IMR-90 (cell line): ENCODE measurements around the gene ICAM4. TPM values are rescaled to one million over a fixed set of nuclear protein-coding genes. Genes with fewer than 3 reads are reported as not detected.

Experiments used
- ATAC-seq: fragments of 200-7000 bp; cut with Tn5 transposase; 2 replicates; pipeline ENCODE4 v1.9.1; 2020; ENCODE audit warnings: low read depth, mild to moderate bottlenecking, moderate library complexity
- BruUV-seq: library from RNA; stranded (reverse); fragments of 400-500 nt; replicated peaks from 2 replicates; lab custom pipeline; 2021; lab: Mats Ljungman, UMichigan
- CTCF ChIA-PET: fragments of 300-600 bp; formaldehyde crosslinking; extraction: SDS; loops from one replicate; lab custom pipeline; 2021; ENCODE audit warnings: antibody characterized with exemption; lab: Yijun Ruan, JAX
- POLR2A ChIA-PET: fragments of 300-600 bp; sonication (Branson Sonifier 250); formaldehyde crosslinking; loops from one replicate; lab custom pipeline; 2022; ENCODE audit warnings: antibody characterized with exemption; ENCODE audit not compliant: unreplicated experiment; lab: Charles Lee
- DNase-seq: peaks from one replicate; pipeline ENCODE4 v3.0.0; 2013
- H2AFZ ChIP-seq: replicated peaks from 2 replicates; pipeline ENCODE3; 2013; ENCODE audit warnings: low read length, mild to moderate bottlenecking; ENCODE audit not compliant: poor library complexity
- H2AK5ac ChIP-seq: 2 replicates; pipeline ENCODE4 v1.6.1; 2013; ENCODE audit warnings: low read depth, low read length, inconsistent platforms
- H2AK9ac ChIP-seq: replicated peaks from 2 replicates; pipeline ENCODE3; 2013; ENCODE audit warnings: mild to moderate bottlenecking, low read depth, low read length, moderate library complexity; ENCODE audit not compliant: poor library complexity
- H2BK120ac ChIP-seq: 2 replicates; pipeline ENCODE4 v1.6.1; 2013; ENCODE audit warnings: low read depth, low read length, inconsistent platforms
- H2BK15ac ChIP-seq: 3 replicates; pipeline ENCODE4 v1.6.1; 2013; ENCODE audit warnings: low read depth, low read length, inconsistent platforms
- H2BK20ac ChIP-seq: 2 replicates; pipeline ENCODE4 v1.6.1; 2013; ENCODE audit warnings: low read depth, mild to moderate bottlenecking, inconsistent platforms, low read length, moderate library complexity
- H2BK5ac ChIP-seq: 2 replicates; pipeline ENCODE4 v1.6.1; 2013; ENCODE audit warnings: mild to moderate bottlenecking, low read depth, low read length, inconsistent platforms; ENCODE audit not compliant: poor library complexity, severe bottlenecking
- H3K14ac ChIP-seq: replicated peaks from 2 replicates; pipeline ENCODE4 v1.6.1; 2013; ENCODE audit warnings: low read depth, low read length, inconsistent platforms
- H3K18ac ChIP-seq: 2 replicates; pipeline ENCODE4 v1.6.1; 2013; ENCODE audit warnings: low read depth, low read length, control low read depth
- H3K23ac ChIP-seq: 2 replicates; pipeline ENCODE4 v1.6.1; 2013; ENCODE audit warnings: low read depth, low read length, inconsistent platforms
- H3K27ac ChIP-seq: 2 replicates; pipeline ENCODE4 v1.5.1; 2013; ENCODE audit warnings: mild to moderate bottlenecking, control low read depth, low read length; ENCODE audit not compliant: insufficient read depth
- H3K27me3 ChIP-seq: 2 replicates; pipeline ENCODE4 v1.6.1; 2013; ENCODE audit warnings: low read length; ENCODE audit not compliant: control insufficient read depth, insufficient read depth
- H3K36me3 ChIP-seq: 2 replicates; pipeline ENCODE4 v1.6.1; 2013; ENCODE audit warnings: low read length, mixed read lengths; ENCODE audit not compliant: control insufficient read depth, insufficient read depth
- H3K4ac ChIP-seq: 2 replicates; pipeline ENCODE4 v1.6.1; 2013; ENCODE audit warnings: low read depth, low read length, inconsistent platforms
- H3K4me1 ChIP-seq: 2 replicates; pipeline ENCODE4 v1.6.1; 2013; ENCODE audit warnings: low read length, mixed read lengths; ENCODE audit not compliant: control insufficient read depth, insufficient read depth
- H3K4me2 ChIP-seq: 2 replicates; pipeline ENCODE4 v1.6.1; 2013; ENCODE audit warnings: low read depth, mild to moderate bottlenecking, control low read depth, low read length, moderate library complexity
- H3K4me3 ChIP-seq: 2 replicates; pipeline ENCODE4 v1.5.1; 2013; ENCODE audit warnings: low read depth, mild to moderate bottlenecking, control low read depth, low read length, moderate library complexity; ENCODE audit not compliant: insufficient read depth
- H3K56ac ChIP-seq: 2 replicates; pipeline ENCODE4 v1.6.1; 2013; ENCODE audit warnings: low read length, inconsistent platforms; ENCODE audit not compliant: insufficient read depth; ENCODE audit errors: extremely low read depth
- H3K79me1 ChIP-seq, 2 experiments: 2 replicates each; pipeline ENCODE4 v1.6.1; 2013; ENCODE audit warnings: low read length in 2 of 2, inconsistent platforms in 1 of 2, low read depth in 1 of 2
- H3K9ac ChIP-seq: 2 replicates; pipeline ENCODE4 v1.6.1; 2013; ENCODE audit warnings: low read depth, low read length, control low read depth
- H3K9me1 ChIP-seq: 2 replicates; pipeline ENCODE4 v1.6.1; 2013; ENCODE audit warnings: low read length, inconsistent platforms; ENCODE audit not compliant: insufficient read depth
- H3K9me3 ChIP-seq: 2 replicates; pipeline ENCODE4 v1.6.1; 2013; ENCODE audit warnings: low read length; ENCODE audit not compliant: control insufficient read depth, insufficient read depth
- H4K20me1 ChIP-seq: 2 replicates; pipeline ENCODE4 v1.6.1; 2013; ENCODE audit warnings: low read length, inconsistent platforms; ENCODE audit not compliant: insufficient read depth
- H4K5ac ChIP-seq: 2 replicates; pipeline ENCODE4 v1.6.1; 2013; ENCODE audit warnings: mild to moderate bottlenecking, low read depth, low read length, control low read depth
- H4K8ac ChIP-seq, 2 experiments: 2 replicates each; pipeline ENCODE4 v1.6.1; 2013; ENCODE audit warnings: low read depth in 2 of 2, low read length in 2 of 2, control low read depth in 1 of 2, inconsistent platforms in 1 of 2
- H4K91ac ChIP-seq: 2 replicates; pipeline ENCODE4 v1.6.1; 2013; ENCODE audit warnings: low read depth, low read length, inconsistent platforms; ENCODE audit not compliant: insufficient read depth
- CHD1 ChIP-seq: IDR thresholded peaks from 2 replicates; pipeline ENCODE4 v1.6.1; 2012; ENCODE audit warnings: low read depth, low read length, improper control_type of control experiment
- NFE2L2 ChIP-seq: fragments of 150-350 bp; IDR thresholded peaks from 2 replicates; pipeline ENCODE4 v1.6.1; 2016; ENCODE audit warnings: low read depth, mild to moderate bottlenecking, low read length
- POLR2A ChIP-seq: IDR thresholded peaks from 2 replicates; pipeline ENCODE4 v1.6.1; 2012; ENCODE audit warnings: mild to moderate bottlenecking, low read depth, low read length
- RFX5 ChIP-seq: IDR thresholded peaks from 2 replicates; pipeline ENCODE4 v1.8.0; 2012; ENCODE audit warnings: low read depth, mild to moderate bottlenecking, low read length, moderate library complexity
- WGBS, 2 experiments: methylation state at CpG; one replicate each; pipeline versions ENCODE4 v1.1.5 to v1.1.7; 2013; ENCODE audit warnings: missing lambda C conversion rate in 2 of 2; ENCODE audit not compliant: insufficient read length in 1 of 2; ENCODE audit errors: extremely low coverage in 2 of 2; 5-methylcytosine and 5-hydroxymethylcytosine counted together
- dilution Hi-C: fragments of 300-500 bp; cut with HindIII; formaldehyde crosslinking; loops from one replicate; pipeline ENCODE4 v1.14.3; 2018; ENCODE audit warnings: low sequenced_read_pairs; ENCODE audit not compliant: unreplicated experiment
- in situ Hi-C: fragments of 300-500 bp; cut with MboI; formaldehyde crosslinking; loops from 3 replicates; pipeline ENCODE4 v1.14.3; 2019; ENCODE audit warnings: low sequenced_read_pairs, inconsistent platforms, mixed read lengths
- intact Hi-C: fragments of 100-400 bp; cut with micrococcal nuclease; formaldehyde crosslinking; loops from 2 replicates; pipeline ENCODE4 v1.10.0; 2022
- polyA plus RNA-seq, 3 experiments: library from polyadenylated mRNA; depleted of rRNA; stranded (reverse); fragments of >200 nt; gene quantifications; 2 replicates each; pipeline ENCODE4 v1.2.3, GENCODE V29; 2012; ENCODE audit warnings: low replicate concordance in 1 of 3
- total RNA-seq: library from RNA; depleted of rRNA; stranded (reverse); fragments of >200 nt; gene quantifications from 2 replicates; pipeline ENCODE4 v1.2.3, GENCODE V29; 2012
- TF ChIP-seq, protein P1 (sequence below): conservative IDR thresholded peaks from 2 replicates; pipeline ENCODE4 v1.5.1; 2012; ENCODE audit warnings: mild to moderate bottlenecking, low read depth, low read length, improper control_type of control experiment
- TF ChIP-seq, protein P2 (sequence below): fragments of 150-350 bp; IDR thresholded peaks from 2 replicates; pipeline ENCODE4 v1.6.1; 2016; ENCODE audit warnings: low read depth, mild to moderate bottlenecking, low read length, moderate library complexity, borderline replicate concordance

The ICAM4 gene
- total and polyA plus RNA-seq, 2 of the 4 experiments (the other 2 are of a cell fraction), result 2.3 to 4.0 TPM

DNA sequence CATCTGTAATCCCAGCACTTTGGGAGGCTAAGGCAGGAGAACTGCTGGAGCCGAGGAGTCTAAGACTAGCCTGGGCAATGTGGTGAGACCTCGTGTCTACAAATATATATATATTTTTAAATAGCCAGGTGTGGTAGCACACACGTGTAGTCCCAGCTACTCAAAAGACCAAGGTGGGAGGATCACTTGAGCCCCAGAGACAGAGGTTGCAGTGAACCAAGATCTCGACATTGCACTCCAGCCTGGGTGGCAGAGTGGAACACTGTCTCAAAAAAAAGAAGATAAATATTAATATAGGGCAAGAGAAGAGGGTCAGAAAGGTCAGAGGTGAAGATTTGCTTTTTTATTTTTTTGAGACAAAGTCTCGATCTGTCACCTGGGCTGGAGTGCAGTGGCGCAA is 40.2 kb upstream of the ICAM4 start:
- no TSS peak for BruUV-seq
- no peaks in the 10 kb centered on the region for H3K36me3 ChIP-seq
- no peak overlapping the region for H3K4me3 ChIP-seq
- intact Hi-C loops, result no loop called here
- H2AK9ac ChIP-seq, result no peak overlapping the region
- ATAC-seq, result no peak
- H4K5ac ChIP-seq, result no peak overlapping the region
- H3K79me1 ChIP-seq, result peaks cover 0 to 6% of the 10 kb centered on the region in 2 experiments; a peak in 1 of 4 replicates
- H3K14ac ChIP-seq, result no peak overlapping the region
- H4K20me1 ChIP-seq, result no peaks in the 10 kb centered on the region
- H3K27me3 ChIP-seq, result no peaks in the 10 kb centered on the region
- no peak overlapping the region for H3K27ac ChIP-seq
- peaks cover 2% of the 10 kb centered on the region; the same call in 1 of the 2 replicates for H3K4me1 ChIP-seq
- no peak overlapping the region for H2BK20ac ChIP-seq
- ChIA-PET POLR2A (no interaction called here), CTCF (no interaction called here)
- H4K8ac ChIP-seq, result no peak overlapping the region
- in situ Hi-C loops, result loop anchor here (10.0 kb wide), 1 partner anchor 302 kb away; no protein-coding TSS in a partner anchor
- no peak overlapping the region for H2BK15ac ChIP-seq
- H3K23ac ChIP-seq, result no peak overlapping the region
- no peak overlapping the region for H3K9ac ChIP-seq
- H2AFZ ChIP-seq, result no peak overlapping the region
- H3K4me2 ChIP-seq, result no peak overlapping the region
- H3K9me3 ChIP-seq, result no peaks in the 10 kb centered on the region
- H3K9me1 ChIP-seq, result peaks cover 3% of the 10 kb centered on the region; the same call in 1 of the 2 replicates
- WGBS, 2 experiments, result 92% methylated on average over 2 of the region's 6 CpGs; no CpG with 5 or more reads in 1 of the 2 experiments
- H3K56ac ChIP-seq, result no peak overlapping the region
- H2AK5ac ChIP-seq, result no peak overlapping the region
- H3K18ac ChIP-seq, result no peak overlapping the region
- DNase-seq, result no peak
- no peak overlapping the region for H2BK5ac ChIP-seq
- TF ChIP-seq, protein P1, sequence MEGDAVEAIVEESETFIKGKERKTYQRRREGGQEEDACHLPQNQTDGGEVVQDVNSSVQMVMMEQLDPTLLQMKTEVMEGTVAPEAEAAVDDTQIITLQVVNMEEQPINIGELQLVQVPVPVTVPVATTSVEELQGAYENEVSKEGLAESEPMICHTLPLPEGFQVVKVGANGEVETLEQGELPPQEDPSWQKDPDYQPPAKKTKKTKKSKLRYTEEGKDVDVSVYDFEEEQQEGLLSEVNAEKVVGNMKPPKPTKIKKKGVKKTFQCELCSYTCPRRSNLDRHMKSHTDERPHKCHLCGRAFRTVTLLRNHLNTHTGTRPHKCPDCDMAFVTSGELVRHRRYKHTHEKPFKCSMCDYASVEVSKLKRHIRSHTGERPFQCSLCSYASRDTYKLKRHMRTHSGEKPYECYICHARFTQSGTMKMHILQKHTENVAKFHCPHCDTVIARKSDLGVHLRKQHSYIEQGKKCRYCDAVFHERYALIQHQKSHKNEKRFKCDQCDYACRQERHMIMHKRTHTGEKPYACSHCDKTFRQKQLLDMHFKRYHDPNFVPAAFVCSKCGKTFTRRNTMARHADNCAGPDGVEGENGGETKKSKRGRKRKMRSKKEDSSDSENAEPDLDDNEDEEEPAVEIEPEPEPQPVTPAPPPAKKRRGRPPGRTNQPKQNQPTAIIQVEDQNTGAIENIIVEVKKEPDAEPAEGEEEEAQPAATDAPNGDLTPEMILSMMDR, result no peak
- no peak for TF ChIP-seq NFE2L2
- no peak for TF ChIP-seq RFX5
- TF ChIP-seq, protein P2, sequence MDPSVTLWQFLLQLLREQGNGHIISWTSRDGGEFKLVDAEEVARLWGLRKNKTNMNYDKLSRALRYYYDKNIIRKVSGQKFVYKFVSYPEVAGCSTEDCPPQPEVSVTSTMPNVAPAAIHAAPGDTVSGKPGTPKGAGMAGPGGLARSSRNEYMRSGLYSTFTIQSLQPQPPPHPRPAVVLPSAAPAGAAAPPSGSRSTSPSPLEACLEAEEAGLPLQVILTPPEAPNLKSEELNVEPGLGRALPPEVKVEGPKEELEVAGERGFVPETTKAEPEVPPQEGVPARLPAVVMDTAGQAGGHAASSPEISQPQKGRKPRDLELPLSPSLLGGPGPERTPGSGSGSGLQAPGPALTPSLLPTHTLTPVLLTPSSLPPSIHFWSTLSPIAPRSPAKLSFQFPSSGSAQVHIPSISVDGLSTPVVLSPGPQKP, result no peak
- TF ChIP-seq POLR2A, result no peak
- TF ChIP-seq CHD1, result no peak
- no peak overlapping the region for H3K4ac ChIP-seq
- dilution Hi-C loops, result no loop called here
- no peak overlapping the region for H2BK120ac ChIP-seq
- no peak overlapping the region for H4K91ac ChIP-seq
